Skeletal muscle tissue (tissue), 4 donors: ENCODE results near the gene VAC14. TPM values are rescaled to one million over a fixed set of nuclear protein-coding genes. Genes with fewer than 3 reads are reported as not detected.

Source experiments
- H3K27ac ChIP-seq: one replicate; pipeline ENCODE4 v1.7.0; 2013; ENCODE audit warnings: mild to moderate bottlenecking, low read depth, low read length, inconsistent platforms
- H3K27me3 ChIP-seq, 3 donors: one replicate each; pipeline ENCODE4 v1.7.0; 2013; ENCODE audit warnings: low read length in 3 of 3; ENCODE audit not compliant: control insufficient read depth in 3 of 3, insufficient read depth in 3 of 3
- H3K36me3 ChIP-seq, 3 donors: one replicate each; pipeline ENCODE4 v1.7.0; 2013; ENCODE audit warnings: low read length in 3 of 3; ENCODE audit not compliant: control insufficient read depth in 3 of 3, insufficient read depth in 3 of 3
- H3K4me1 ChIP-seq, 3 donors: one replicate each; pipeline ENCODE4 v1.7.0; 2013; ENCODE audit warnings: low read length in 3 of 3, mild to moderate bottlenecking in 3 of 3; ENCODE audit not compliant: control insufficient read depth in 3 of 3, insufficient read depth in 3 of 3
- H3K4me3 ChIP-seq, 3 donors: one replicate each; pipeline ENCODE4 v1.7.0; 2013; ENCODE audit warnings: low read length in 3 of 3
- H3K9ac ChIP-seq, 3 donors: one replicate each; pipeline ENCODE4 v1.7.0; 2013; ENCODE audit warnings: low read length in 3 of 3, mild to moderate bottlenecking in 3 of 3, moderate library complexity in 2 of 3, low read depth in 1 of 3
- H3K9me3 ChIP-seq, 3 donors: one replicate each; pipeline ENCODE4 v1.7.0; 2013; ENCODE audit warnings: low read length in 3 of 3; ENCODE audit not compliant: control insufficient read depth in 3 of 3
- total RNA-seq: library from RNA; depleted of rRNA; stranded (reverse); fragments of >200 nt; gene quantifications from one replicate; pipeline ENCODE4 v1.2.3, GENCODE V29; 2014
- donor health status: Osteomylitis.

VAC14 gene
- total RNA-seq, 1 donor from 2014 or later: 15.1 TPM

- Histone ChIP-seq H3K27ac (no peak overlapping the region), H3K9ac (no peak overlapping the region), H3K27me3 (no peaks in the 10 kb centered on the region), H3K4me1 (peaks cover 52 to 61% (median 57%) of the 10 kb centered on the region in 3 donors), H3K36me3 (peaks cover 0 to 7% (median 5%) of the 10 kb centered on the region in 3 donors), H3K4me3 (no peak overlapping the region), H3K9me3 (no peaks in the 10 kb centered on the region)
Measured at GRCh38 chr16:70740174-70740913, 60.6 kb downstream of the VAC14 start.

DNA sequence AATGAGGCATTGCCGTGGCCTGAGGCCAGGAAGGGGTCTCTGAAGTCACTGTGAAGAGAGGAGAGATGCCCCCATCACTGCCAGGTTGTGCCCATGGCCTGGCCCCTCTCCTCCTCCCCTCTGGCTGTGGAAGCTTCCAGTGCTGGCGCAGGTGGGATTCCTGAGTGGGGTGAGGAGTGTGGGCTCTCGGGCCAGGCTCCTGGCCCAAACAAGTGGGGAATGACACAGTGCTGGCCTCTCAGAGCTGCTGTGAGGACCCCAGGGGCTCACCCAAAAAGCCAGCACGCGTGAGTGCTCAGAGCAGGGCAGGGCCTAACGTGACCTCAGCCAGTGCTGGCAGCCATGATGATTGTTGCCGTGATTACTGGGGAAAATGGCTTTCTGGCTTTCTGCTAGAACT, 61.6 kb downstream of the VAC14 start:
- Histone ChIP-seq H3K4me1 (peaks cover 55 to 59% (median 57%) of the 10 kb centered on the region in 3 donors), H3K36me3 (peaks cover 0 to 7% (median 5%) of the 10 kb centered on the region in 3 donors), H3K9ac (no peak overlapping the region), H3K9me3 (no peaks in the 10 kb centered on the region), H3K27me3 (no peaks in the 10 kb centered on the region), H3K27ac (no peak overlapping the region), H3K4me3 (no peak overlapping the region)

DNA sequence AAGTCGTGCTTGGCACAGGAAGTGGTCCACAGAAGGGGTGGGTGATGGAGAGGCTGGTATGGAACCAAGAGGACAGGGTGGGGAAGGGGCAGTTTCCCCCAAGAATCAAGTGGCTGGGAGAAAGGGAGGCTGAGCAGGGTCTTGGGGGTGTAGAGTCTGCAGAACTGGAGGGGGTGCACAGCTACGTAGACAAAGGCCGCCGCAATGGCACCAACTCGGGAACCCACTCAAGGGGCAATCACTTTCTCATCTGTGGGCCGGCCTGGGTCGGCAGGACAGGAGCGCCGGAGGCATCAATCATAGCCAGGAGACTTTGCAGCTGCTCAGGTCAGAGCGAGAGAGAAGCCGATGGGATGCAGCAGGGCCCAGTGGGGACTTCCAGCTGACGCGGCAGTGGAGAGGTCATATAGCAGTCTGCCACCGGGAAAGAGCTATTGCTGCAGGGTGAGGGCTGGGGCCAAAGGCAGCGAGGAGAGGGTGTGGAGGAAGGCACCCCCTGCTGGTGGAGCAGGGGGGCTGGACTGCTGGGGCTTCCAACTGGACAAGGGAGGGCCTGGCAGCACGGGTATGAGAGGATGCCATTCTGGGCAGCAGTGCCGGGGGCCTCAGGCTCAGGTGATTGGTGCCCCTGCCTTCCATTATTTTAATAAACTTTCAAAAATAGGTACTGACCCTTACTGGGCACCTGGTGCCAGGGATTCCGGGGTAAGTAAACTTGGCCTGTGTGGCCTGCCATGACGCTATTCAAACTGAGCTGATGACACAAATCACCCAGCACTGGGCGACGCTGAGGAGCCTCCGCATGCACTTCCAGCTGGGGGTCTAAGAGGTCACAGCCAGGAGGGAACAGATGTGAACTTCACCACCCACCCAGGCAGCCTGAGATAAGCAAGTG, 62.6 kb downstream of the VAC14 start:
- Histone ChIP-seq H3K4me3 (peak overlapping the region; percentile 23 to 58 (median 28)), H3K9me3 (no peaks in the 10 kb centered on the region), H3K9ac (peak overlapping the region; percentile 52 to 74 (median 66))

DNA sequence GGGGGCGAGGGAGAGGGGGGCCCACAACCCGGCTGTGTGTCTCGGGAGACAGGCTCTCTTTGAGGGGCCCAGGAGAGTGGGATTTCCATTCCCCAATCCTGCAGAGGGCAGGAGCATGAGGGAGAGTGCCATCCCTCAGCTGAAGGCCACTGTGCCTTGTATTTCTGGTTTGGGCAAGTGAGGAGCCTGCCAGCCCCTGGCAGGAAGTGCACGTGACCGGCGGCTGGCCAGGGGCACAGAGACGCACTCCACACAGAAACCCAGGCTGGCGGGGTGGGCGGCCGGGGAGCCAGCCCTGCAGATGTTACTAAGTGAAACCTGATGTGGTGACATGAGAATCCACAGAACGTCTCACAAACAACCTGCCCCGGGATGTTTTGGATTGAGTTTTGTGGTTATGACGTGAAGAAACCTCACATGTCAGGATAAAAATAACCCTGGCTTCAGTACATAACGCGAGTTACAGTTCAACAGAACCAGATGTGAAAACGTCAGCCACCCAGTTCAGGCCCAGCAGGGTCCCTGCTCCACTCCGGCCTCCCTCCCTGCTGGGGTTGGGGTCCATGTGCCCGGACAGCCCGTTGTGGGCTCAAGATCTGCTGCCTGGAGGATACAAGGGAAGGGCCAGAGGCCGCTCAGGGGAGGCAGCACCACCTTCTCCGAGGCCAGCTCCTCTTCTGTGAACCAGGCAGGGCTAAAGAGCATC, 63.4 kb downstream of the VAC14 start:
- Histone ChIP-seq H3K4me3 (peak overlapping the region; percentile 23 to 58 (median 28)), H3K9me3 (no peaks in the 10 kb centered on the region), H3K27ac (peak overlapping the region; percentile 91), H3K4me1 (peaks cover 47 to 49% (median 48%) of the 10 kb centered on the region in 3 donors), H3K27me3 (no peaks in the 10 kb centered on the region), H3K36me3 (peaks cover 0 to 5% (median 3%) of the 10 kb centered on the region in 3 donors), H3K9ac (peak overlapping the region; percentile 52 to 74 (median 66))

More for the DNA sequence above, 62.6 kb downstream of the VAC14 start:
- Histone ChIP-seq H3K27ac (peak overlapping the region; percentile 91), H3K4me1 (peaks cover 47 to 49% (median 47%) of the 10 kb centered on the region in 3 donors), H3K36me3 (peaks cover 0 to 7% (median 5%) of the 10 kb centered on the region in 3 donors), H3K27me3 (no peaks in the 10 kb centered on the region)

DNA sequence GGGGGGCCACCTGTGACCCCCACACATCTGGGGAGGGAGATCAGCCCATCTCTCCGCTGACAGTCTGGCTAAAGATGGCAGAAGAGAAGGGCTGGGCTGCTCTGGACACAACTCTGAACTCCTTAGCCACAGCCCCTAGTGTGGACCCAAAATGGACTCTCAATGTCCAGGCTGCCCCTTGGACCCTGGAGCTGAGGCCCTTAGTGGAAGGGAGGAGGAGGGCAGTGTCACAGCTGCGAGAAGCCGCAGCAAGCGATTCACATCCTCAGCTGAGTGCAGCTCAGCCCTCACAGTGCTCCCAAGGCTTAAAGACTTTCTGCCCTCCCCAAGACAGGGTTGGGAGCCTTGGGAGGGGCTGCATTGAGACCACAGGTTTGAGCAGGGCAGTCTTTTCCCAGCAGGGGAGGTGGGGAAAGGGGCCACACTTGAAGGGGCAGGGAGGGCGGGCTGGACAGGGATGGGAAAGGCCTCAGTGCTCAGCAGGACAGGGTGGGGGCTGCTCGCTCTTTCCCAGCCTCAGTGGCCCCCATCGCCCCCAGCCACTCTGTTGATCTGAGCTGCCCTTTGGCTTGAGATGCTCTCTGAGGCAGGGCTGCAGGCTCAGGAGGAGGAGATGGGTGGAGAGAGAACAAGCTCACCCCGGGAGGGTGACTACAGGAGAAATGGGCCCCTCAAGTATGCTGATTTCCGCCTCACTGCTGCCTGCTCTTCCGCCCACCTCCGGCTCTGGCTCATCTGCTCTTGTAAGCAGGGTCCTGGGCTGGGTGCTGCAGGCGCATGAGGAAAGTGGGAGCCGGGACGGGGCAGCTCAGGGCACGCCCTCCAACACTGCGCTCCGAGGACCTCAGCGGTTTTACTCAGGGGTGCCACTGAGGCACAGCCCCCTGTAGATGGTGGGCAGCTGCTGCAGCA, 64.2 kb downstream of the VAC14 start:
- peaks cover 0 to 5% (median 3%) of the 10 kb centered on the region in 3 donors for H3K36me3 ChIP-seq
- H3K27ac ChIP-seq: peak overlapping the region; percentile 91
- H3K4me1 ChIP-seq: peaks cover 47 to 49% (median 48%) of the 10 kb centered on the region in 3 donors
- peak overlapping the region; percentile 27 to 74 (median 33) for H3K9ac ChIP-seq
- H3K9me3 ChIP-seq: no peaks in the 10 kb centered on the region
- H3K4me3 ChIP-seq: peak overlapping the region in 1 of 3 donors; percentile 29
- no peaks in the 10 kb centered on the region for H3K27me3 ChIP-seq

DNA sequence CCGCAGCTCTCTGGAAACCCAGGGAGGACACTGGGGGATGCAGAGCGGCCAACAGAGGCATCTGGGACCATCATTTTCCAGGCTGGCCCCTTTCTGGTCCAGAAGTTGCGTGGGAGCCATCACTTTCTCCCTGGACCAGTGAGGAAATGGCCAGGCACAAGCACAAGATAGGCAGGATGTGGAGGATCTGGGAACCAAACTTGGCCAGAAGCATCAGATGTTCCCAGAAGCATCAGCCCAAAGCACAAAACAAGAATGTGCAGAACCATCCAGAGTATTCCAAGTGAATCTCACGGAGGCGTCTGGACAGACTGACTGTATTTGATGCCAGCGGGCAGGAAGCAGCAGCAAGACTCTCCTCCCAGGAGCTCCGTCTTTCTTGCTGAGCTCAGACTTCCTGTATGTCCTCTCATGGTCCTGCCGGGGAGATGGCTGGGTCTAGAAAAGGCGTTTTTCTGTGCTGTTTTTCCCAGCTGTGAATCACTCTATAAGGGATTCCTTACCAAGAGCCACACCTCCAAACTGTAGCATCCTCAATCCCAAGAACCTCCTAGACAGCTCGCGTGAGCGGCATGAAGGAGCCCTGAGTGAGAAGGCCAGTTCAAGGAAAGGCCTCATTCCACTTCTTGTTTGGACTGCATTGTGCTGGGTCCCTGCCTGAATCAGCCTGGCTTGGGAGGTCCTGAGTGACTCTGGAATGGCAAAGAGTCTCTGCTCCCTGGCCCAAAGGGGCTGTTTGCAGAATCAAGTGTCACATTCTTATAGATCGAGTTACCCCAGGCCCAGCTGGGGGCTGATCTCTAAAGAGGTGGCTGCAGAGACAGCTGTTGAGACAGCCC, 65.6 kb downstream of the VAC14 start:
- Histone ChIP-seq H3K27me3 (no peaks in the 10 kb centered on the region), H3K4me1 (peaks cover 56 to 59% (median 57%) of the 10 kb centered on the region in 3 donors), H3K9ac (peak overlapping the region in 2 of 3 donors; percentile 21 to 62), H3K4me3 (no peak overlapping the region), H3K9me3 (no peaks in the 10 kb centered on the region), H3K27ac (peak overlapping the region; percentile 91), H3K36me3 (no peaks in the 10 kb centered on the region)

DNA sequence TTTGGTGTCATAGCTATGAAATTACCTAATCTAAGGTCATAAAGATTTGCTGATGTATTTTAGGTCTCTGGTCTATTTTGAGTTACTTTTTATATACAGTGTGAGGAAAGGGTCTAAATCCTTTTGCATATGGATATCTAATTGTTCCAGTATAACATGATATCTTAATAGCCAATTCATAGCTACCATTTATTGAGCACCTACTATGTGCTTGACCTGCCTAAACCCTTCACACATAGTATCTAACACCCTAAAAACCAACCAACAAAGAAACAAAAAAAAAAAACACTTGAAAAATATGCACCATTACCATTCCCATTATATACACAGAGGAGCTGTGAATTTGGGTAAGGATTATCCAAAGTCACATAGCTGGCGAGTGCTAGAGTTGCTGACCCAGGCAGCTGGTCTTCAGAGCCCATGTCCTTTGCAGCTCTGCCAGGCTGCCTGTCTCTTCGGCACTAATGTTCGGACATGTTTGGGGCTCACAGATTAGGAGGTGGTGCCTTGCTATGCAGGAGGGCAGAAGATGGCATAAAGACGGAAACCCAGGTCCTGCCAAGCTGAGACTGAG, 66.3 kb downstream of the VAC14 start:
- H3K9ac ChIP-seq: no peak overlapping the region
- H3K27me3 ChIP-seq: no peaks in the 10 kb centered on the region
- H3K4me1 ChIP-seq: peaks cover 58 to 64% (median 63%) of the 10 kb centered on the region in 3 donors
- no peak overlapping the region for H3K4me3 ChIP-seq
- no peaks in the 10 kb centered on the region for H3K9me3 ChIP-seq
- H3K27ac ChIP-seq: peak overlapping the region; percentile 91
- H3K36me3 ChIP-seq: no peaks in the 10 kb centered on the region

DNA sequence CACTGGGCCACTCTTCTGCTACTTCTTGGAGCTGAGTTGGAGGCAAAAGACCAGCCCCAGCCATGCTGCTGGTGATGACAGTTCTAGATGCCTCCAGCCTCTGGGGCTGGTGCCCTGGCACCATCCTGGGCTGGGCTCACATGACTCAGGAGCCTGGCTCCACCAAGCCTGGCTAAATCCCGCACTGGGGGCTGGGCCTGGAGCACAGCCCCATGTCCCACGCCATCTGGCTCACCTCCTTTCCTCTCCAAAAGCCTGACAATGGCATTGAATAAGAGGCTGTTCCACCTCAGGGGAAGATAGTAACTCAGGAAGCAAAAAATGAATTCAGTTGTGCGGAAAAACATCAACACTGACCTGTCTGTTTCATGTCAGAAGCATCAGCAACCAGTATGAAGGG, 70.0 kb downstream of the VAC14 start:
- H3K4me1 ChIP-seq: peaks cover 43 to 54% (median 48%) of the 10 kb centered on the region in 3 donors
- H3K9me3 ChIP-seq: no peaks in the 10 kb centered on the region
- H3K27ac ChIP-seq: peak overlapping the region; percentile 45
- no peak overlapping the region for H3K9ac ChIP-seq
- H3K4me3 ChIP-seq: peak overlapping the region in 1 of 3 donors; percentile 41
- H3K27me3 ChIP-seq: no peaks in the 10 kb centered on the region
- H3K36me3 ChIP-seq: peaks cover 0 to 4% (median 0%) of the 10 kb centered on the region in 3 donors
